PC-9 (cell line): Measurements from ENCODE around the gene PLEKHA7.

Experiments
- CTCF ChIP-seq: fragments of 200-600 bp; sonication (generic); conservative IDR thresholded peaks from 2 replicates; pipeline ENCODE4 v1.6.1; 2017; ENCODE audit warnings: mixed run types, antibody characterized with exemption, mild to moderate bottlenecking, moderate library complexity
- EZH2 ChIP-seq: fragments of 200-600 bp; sonication (generic); IDR thresholded peaks from 2 replicates; pipeline ENCODE4 v1.8.0; 2017; ENCODE audit warnings: antibody characterized with exemption, low read depth

- no peak for TF ChIP-seq CTCF
- no peak for TF ChIP-seq EZH2
Observed at GRCh38 chr11:17003426-17003825, 10.8 kb downstream of the PLEKHA7 start.
